CD4-positive, alpha-beta memory T cell (primary cell): ENCODE results near the gene XPO6. TPM values are rescaled to one million over a fixed set of nuclear protein-coding genes. Genes with fewer than 3 reads are reported as not detected.

ENCODE experiments used
- CTCF ChIA-PET: fragments of 350-600 bp; sonication (Branson Sonifier 250); formaldehyde crosslinking; loops from one replicate; lab custom pipeline; 2021; ENCODE audit warnings: inconsistent platforms; ENCODE audit not compliant: partially characterized antibody; lab: Charles Lee
- POLR2A ChIA-PET: fragments of 350-600 bp; sonication (Branson Sonifier 250); formaldehyde crosslinking; loops from one replicate; lab custom pipeline; 2021; ENCODE audit not compliant: partially characterized antibody; lab: Charles Lee
- DNase-seq, 5 donors: peaks; one replicate each; pipeline versions ENCODE4 v3.0.0 to v3.0.0-alpha.2; 2020 to 2022; ENCODE audit warnings: mixed read lengths in 1 of 5
- H3K27ac ChIP-seq: one replicate; pipeline ENCODE4 v1.7.0; 2013; ENCODE audit warnings: low read depth, low read length
- H3K27me3 ChIP-seq: 2 replicates; pipeline ENCODE4 v1.7.0; 2013; ENCODE audit warnings: mild to moderate bottlenecking, low read length, moderate library complexity; ENCODE audit not compliant: insufficient read depth
- H3K36me3 ChIP-seq: 2 replicates; pipeline ENCODE4 v1.7.0; 2013; ENCODE audit warnings: mild to moderate bottlenecking, low read length, moderate library complexity; ENCODE audit not compliant: insufficient read depth
- H3K4me1 ChIP-seq: 2 replicates; pipeline ENCODE4 v1.7.0; 2013; ENCODE audit warnings: mild to moderate bottlenecking, low read length, moderate library complexity; ENCODE audit not compliant: insufficient read depth
- H3K4me3 ChIP-seq, 2 donors: one replicate each; pipeline ENCODE4 v1.7.0; 2013; ENCODE audit warnings: low read length in 2 of 2, mild to moderate bottlenecking in 1 of 2
- H3K9me3 ChIP-seq, 2 donors: one replicate each; pipeline ENCODE4 v1.7.0; 2013; ENCODE audit warnings: low read length in 2 of 2, control low read depth in 1 of 2; ENCODE audit not compliant: control insufficient read depth in 1 of 2
- H3K27ac Mint-ChIP-seq, 7 donors: one replicate each; pipeline ENCODE4 v1.8.0; 2020 to 2021; ENCODE audit warnings: mixed read lengths in 7 of 7, mild to moderate bottlenecking in 6 of 7, inconsistent platforms in 3 of 7, moderate library complexity in 3 of 7
- H3K27me3 Mint-ChIP-seq, 2 donors: one replicate each; pipeline ENCODE4 v1.8.0; 2020 to 2021; ENCODE audit warnings: mixed read lengths in 2 of 2
- H3K36me3 Mint-ChIP-seq, 2 donors: one replicate each; pipeline ENCODE4 v1.8.0; 2020 to 2021; ENCODE audit warnings: mixed read lengths in 2 of 2, inconsistent platforms in 1 of 2, mild to moderate bottlenecking in 1 of 2
- H3K4me1 Mint-ChIP-seq, 4 donors: one replicate each; pipeline ENCODE4 v1.8.0; 2020 to 2021; ENCODE audit warnings: mixed read lengths in 4 of 4, mild to moderate bottlenecking in 1 of 4
- H3K4me3 Mint-ChIP-seq, 8 donors: one replicate each; pipeline ENCODE4 v1.8.0; 2020 to 2021; ENCODE audit warnings: mixed read lengths in 8 of 8, mild to moderate bottlenecking in 7 of 8, moderate library complexity in 6 of 8, inconsistent platforms in 3 of 8
- H3K9me3 Mint-ChIP-seq, 8 donors: one replicate each; pipeline ENCODE4 v1.8.0; 2020 to 2021; ENCODE audit warnings: mixed read lengths in 8 of 8, mild to moderate bottlenecking in 5 of 8, inconsistent platforms in 3 of 8, moderate library complexity in 1 of 8
- intact Hi-C: fragments of 100-400 bp; cut with micrococcal nuclease; formaldehyde crosslinking; loops from one replicate; pipeline ENCODE4 v1.15.1; 2023
- polyA plus RNA-seq, 2 donors: library from polyadenylated mRNA; unstranded; fragments of 300-500 nt; fragmentation: Illumina TruSeq; gene quantifications; one replicate each; pipeline ENCODE4 v1.2.3, GENCODE V29; 2021
- total RNA-seq, 2 experiments: library from RNA; stranded (reverse); gene quantifications; one replicate each; pipeline ENCODE4 v1.2.3, GENCODE V29; 2021

Gene XPO6
- total and polyA plus RNA-seq, 4 experiments from 2014 or later = 35.7 to 350 (median 219) TPM

DNA sequence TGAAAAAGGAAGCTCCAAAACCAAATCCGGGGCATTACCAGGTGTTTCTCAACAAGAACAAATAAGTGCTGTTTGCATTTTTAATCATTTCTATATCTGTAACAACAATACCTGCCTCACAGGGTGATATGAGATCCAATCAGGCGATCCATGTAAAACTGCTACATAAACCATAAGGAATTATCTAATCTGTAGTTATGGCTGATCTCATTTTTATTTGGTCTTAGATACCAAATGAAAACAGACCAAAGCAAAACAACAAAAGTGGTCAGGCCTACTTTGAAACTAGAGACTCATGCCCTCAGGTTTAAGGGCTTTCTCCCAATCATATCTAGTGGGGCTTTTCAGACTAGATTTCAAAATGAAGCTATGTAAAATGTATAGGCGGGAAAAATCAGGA lies 28.3 kb downstream of the XPO6 start:
- Histone ChIP-seq H3K4me3 (no peak overlapping the region), H3K27ac (no peak overlapping the region), H3K36me3 (no peaks in the 10 kb centered on the region), H3K9me3 (no peaks in the 10 kb centered on the region), H3K4me1 (peaks cover 94% of the 10 kb centered on the region), H3K27me3 (no peaks in the 10 kb centered on the region)
- peak overlapping the region in 3 of 8 donors; percentile 16 to 88 (median 73) for H3K4me3 Mint-ChIP-seq
- H3K4me1 Mint-ChIP-seq = peaks cover 73 to 97% (median 86%) of the 10 kb centered on the region in 4 donors
- peak overlapping the region; percentile 6 to 96 (median 91) for H3K27ac Mint-ChIP-seq
- DNase-seq = no peak
- ChIA-PET CTCF (interaction anchor here (1.0 to 4.0 kb wide), 4 partner anchors 9 to 44 kb away, joined by 3 to 12 read pairs (median 3); no protein-coding TSS in a partner anchor), POLR2A (interaction anchor here (1.3 to 12.7 kb wide), 3 partner anchors 8 to 26 kb away, joined by 3 to 229 read pairs (median 20); partner anchors contain the start of gene XPO6)
- peaks cover 29 to 44% of the 10 kb centered on the region in 2 donors for H3K36me3 Mint-ChIP-seq
- intact Hi-C loops = no loop called here
- H3K27me3 Mint-ChIP-seq = no peaks in the 10 kb centered on the region
- H3K9me3 Mint-ChIP-seq = no peaks in the 10 kb centered on the region

DNA sequence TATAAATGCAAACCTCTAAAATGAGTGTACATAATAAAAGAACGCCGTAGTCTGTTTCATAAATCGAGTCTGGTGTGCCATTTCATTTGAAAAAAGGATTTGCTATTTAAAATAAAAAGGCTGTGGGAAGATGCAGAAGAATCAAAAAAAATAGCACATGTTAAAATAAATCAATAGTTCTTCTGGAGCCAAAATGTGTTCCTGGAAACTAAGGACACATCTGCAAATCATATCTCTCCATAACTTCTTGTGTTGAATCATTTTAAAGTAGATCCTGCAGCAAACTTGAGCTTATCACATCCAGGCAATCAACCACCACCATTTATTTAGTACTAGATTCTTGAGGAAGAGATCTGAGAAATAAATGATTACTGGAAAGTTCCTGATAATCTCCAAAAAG lies 29.0 kb downstream of the XPO6 start:
- Histone ChIP-seq H3K9me3 (no peaks in the 10 kb centered on the region), H3K27me3 (no peaks in the 10 kb centered on the region), H3K4me3 (no peak overlapping the region), H3K36me3 (peaks cover 7% of the 10 kb centered on the region), H3K27ac (no peak overlapping the region), H3K4me1 (peaks cover 94% of the 10 kb centered on the region)
- Mint-ChIP-seq H3K27me3 (no peaks in the 10 kb centered on the region), H3K36me3 (peaks cover 35 to 50% of the 10 kb centered on the region in 2 donors), H3K4me3 (peak overlapping the region in 6 of 8 donors; percentile 0 to 88 (median 37)), H3K9me3 (no peaks in the 10 kb centered on the region), H3K4me1 (peaks cover 70 to 97% (median 86%) of the 10 kb centered on the region in 4 donors), H3K27ac (peak overlapping the region; percentile 6 to 96 (median 91))
- DNase-seq = no peak
- CTCF ChIA-PET = interaction anchor here (1.0 to 4.0 kb wide), 4 partner anchors 10 to 44 kb away, joined by 3 to 12 read pairs (median 3); no protein-coding TSS in a partner anchor
- POLR2A ChIA-PET = interaction anchor here (0.6 to 3.2 kb wide), 4 partner anchors 9 to 35 kb away, joined by 3 to 20 read pairs (median 3); partner anchors contain the start of gene XPO6
- intact Hi-C loops = loop anchor here (1.0 kb wide), 1 partner anchor 14 kb away; no protein-coding TSS in a partner anchor

DNA sequence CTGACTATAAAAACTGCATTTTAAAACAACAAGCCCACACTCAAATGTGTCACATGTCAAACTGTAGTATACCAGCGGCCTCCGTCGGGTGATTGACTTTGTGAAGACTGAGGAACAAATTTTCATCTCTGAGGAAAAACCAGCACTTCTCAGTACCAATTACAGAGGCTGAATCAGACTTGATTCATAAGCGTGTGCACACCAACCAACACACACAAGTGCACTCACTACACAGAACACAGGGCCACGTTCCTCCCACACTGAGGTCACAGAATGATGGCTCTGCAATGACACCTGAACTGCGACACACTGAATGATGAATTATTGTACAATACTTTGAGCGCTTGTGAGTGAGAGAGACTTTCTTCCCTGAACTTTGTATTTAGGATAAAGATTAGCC lies 29.6 kb downstream of the XPO6 start:
- Histone ChIP-seq H3K27ac (no peak overlapping the region), H3K27me3 (no peaks in the 10 kb centered on the region), H3K9me3 (no peaks in the 10 kb centered on the region), H3K36me3 (peaks cover 13% of the 10 kb centered on the region), H3K4me1 (peaks cover 88% of the 10 kb centered on the region), H3K4me3 (no peak overlapping the region)
- Mint-ChIP-seq H3K36me3 (peaks cover 42 to 55% of the 10 kb centered on the region in 2 donors), H3K4me3 (peak overlapping the region; percentile 50 to 88 (median 70)), H3K27ac (peak overlapping the region; percentile 79 to 96 (median 94)), H3K9me3 (no peaks in the 10 kb centered on the region), H3K4me1 (peaks cover 68 to 96% (median 84%) of the 10 kb centered on the region in 4 donors), H3K27me3 (no peaks in the 10 kb centered on the region)
- POLR2A ChIA-PET = interaction anchor here (0.6 to 3.2 kb wide), 6 partner anchors 12 to 31 kb away, joined by 3 to 20 read pairs (median 4); partner anchors contain the start of gene XPO6
- intact Hi-C loops = loop anchor here (1.0 kb wide), 1 partner anchor 13 kb away; no protein-coding TSS in a partner anchor
- DNase-seq = peak in 2 of 5 donors; percentile 18 to 58
- CTCF ChIA-PET = interaction anchor here (1.0 to 1.6 kb wide), 3 partner anchors 10 to 36 kb away, joined by 3 to 5 read pairs (median 3); no protein-coding TSS in a partner anchor

DNA sequence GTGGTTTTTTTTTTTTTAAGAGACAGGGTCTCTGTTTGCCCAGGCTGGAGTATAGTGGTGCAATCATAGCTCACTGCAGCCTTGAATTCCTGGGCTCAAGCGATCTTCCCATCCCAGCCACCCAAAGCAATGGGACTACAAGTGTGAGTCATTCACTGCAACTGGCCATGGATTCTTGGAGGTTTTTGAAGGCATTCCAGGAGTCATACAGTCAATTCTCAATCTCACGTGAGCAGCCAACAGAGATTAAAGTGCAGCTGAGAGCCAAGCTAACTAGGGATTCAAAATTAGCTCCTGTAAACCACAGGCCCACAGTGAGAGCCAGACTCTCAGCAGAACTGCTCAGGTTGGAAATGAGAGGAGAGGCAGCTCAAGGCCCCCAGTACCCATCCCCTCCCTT lies 30.2 kb downstream of the XPO6 start:
- Histone ChIP-seq H3K36me3 (peaks cover 17% of the 10 kb centered on the region), H3K4me1 (peaks cover 82% of the 10 kb centered on the region), H3K27me3 (no peaks in the 10 kb centered on the region), H3K9me3 (no peaks in the 10 kb centered on the region), H3K4me3 (no peak overlapping the region), H3K27ac (peak overlapping the region; percentile 38)
- peak overlapping the region; percentile 79 to 96 (median 94) for H3K27ac Mint-ChIP-seq
- intact Hi-C loops = no loop called here
- ChIA-PET POLR2A (interaction anchor here (0.8 to 3.2 kb wide), 7 partner anchors 11 to 42 kb away, joined by 3 to 20 read pairs (median 3); no protein-coding TSS in a partner anchor), CTCF (interaction anchor here (0.8 to 1.4 kb wide), 5 partner anchors 11 to 39 kb away, joined by 3 to 10 read pairs (median 5); no protein-coding TSS in a partner anchor)
- peaks cover 47 to 58% of the 10 kb centered on the region in 2 donors for H3K36me3 Mint-ChIP-seq
- DNase-seq = no peak
- peak overlapping the region in 7 of 8 donors; percentile 55 to 88 (median 72) for H3K4me3 Mint-ChIP-seq
- no peaks in the 10 kb centered on the region for H3K9me3 Mint-ChIP-seq
- H3K4me1 Mint-ChIP-seq = peaks cover 66 to 94% (median 80%) of the 10 kb centered on the region in 4 donors
- H3K27me3 Mint-ChIP-seq = no peaks in the 10 kb centered on the region

DNA sequence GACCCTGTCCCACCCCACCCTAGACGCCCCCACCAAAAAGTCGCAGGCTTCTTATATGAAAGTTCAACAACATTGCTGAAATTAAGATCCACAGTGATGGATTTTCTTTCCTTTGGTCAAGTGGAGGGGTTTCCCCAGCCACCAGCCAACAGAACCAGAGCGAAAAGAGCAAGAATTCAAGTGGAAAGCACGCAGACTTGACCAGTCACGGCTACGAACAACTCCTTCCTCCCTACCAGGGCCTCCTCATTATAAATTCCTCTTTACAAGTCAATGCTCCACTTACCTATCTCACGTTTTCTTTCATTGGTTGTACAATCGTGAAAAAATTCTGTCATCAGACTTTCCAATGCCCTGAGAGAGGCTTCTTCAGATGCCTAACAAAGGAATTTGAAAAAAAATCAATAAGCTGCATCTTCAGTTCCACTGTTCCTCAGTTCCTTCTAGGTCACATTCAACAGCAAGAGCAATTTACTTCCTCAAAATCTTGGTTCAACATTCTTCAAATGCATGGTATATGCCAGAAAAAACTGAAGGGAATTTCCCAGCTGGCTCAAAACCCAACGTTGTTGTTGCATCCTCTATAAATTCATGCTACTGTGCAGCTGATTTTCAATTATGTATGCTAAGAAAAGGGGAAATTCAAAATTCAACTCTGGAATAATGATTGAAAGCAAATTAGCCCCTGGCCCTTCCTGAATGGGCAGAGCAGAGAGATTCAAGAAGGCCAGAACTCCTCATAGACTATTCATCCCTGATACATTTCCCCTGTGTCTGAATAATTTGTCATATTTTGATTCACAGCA lies 30.9 kb downstream of the XPO6 start:
- peak overlapping the region; percentile 38 for H3K27ac ChIP-seq
- H3K36me3 ChIP-seq = peaks cover 18% of the 10 kb centered on the region
- H3K27me3 ChIP-seq = no peaks in the 10 kb centered on the region
- peaks cover 64 to 87% (median 76%) of the 10 kb centered on the region in 4 donors for H3K4me1 Mint-ChIP-seq
- no peaks in the 10 kb centered on the region for H3K27me3 Mint-ChIP-seq
- POLR2A ChIA-PET = interaction anchor here (0.9 to 3.2 kb wide), 6 partner anchors 10 to 42 kb away, joined by 3 to 20 read pairs (median 4); no protein-coding TSS in a partner anchor
- H3K4me3 ChIP-seq = no peak overlapping the region
- H3K9me3 Mint-ChIP-seq = no peaks in the 10 kb centered on the region
- peaks cover 76% of the 10 kb centered on the region for H3K4me1 ChIP-seq
- peak overlapping the region; percentile 79 to 96 (median 94) for H3K27ac Mint-ChIP-seq
- peaks cover 51 to 62% of the 10 kb centered on the region in 2 donors for H3K36me3 Mint-ChIP-seq
- CTCF ChIA-PET = interaction anchor here (0.8 to 1.4 kb wide), 5 partner anchors 10 to 38 kb away, joined by 3 to 10 read pairs (median 5); no protein-coding TSS in a partner anchor
- no peaks in the 10 kb centered on the region for H3K9me3 ChIP-seq
- DNase-seq = no peak
- H3K4me3 Mint-ChIP-seq = peak overlapping the region in 7 of 8 donors; percentile 26 to 76 (median 67)
- intact Hi-C loops = no loop called here

DNA sequence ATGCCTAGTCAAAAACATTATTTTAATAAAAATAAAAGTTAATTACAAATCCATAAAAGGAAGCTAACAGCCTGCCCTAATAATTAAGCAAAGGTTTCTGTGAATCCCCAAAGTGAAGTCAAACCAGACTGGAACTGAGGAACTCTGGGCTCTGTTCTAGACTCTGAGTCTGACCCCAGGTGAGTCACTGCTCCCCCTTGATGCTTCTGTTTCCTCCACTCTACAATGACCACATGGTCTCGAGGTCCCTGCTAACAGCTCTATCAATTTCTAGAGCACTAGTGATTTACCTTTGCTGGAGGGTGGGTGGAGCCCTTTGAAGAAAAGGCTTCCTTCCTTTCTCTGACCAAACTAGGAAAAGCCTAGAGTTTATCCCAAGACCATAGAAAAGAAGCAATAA lies 32.4 kb downstream of the XPO6 start:
- Mint-ChIP-seq H3K9me3 (no peaks in the 10 kb centered on the region), H3K27me3 (no peaks in the 10 kb centered on the region), H3K27ac (peak overlapping the region; percentile 75 to 96 (median 83)), H3K4me3 (peak overlapping the region in 4 of 8 donors; percentile 1 to 63 (median 26)), H3K4me1 (peaks cover 64 to 88% (median 77%) of the 10 kb centered on the region in 4 donors), H3K36me3 (peaks cover 60 to 77% of the 10 kb centered on the region in 2 donors)
- ChIA-PET POLR2A (interaction anchor here (0.6 to 5.7 kb wide), 5 partner anchors 8 to 396 kb away, joined by 3 to 42 read pairs (median 4); partner anchors contain the start of gene XPO6), CTCF (interaction anchor here (0.6 to 3.1 kb wide), 6 partner anchors 9 to 139 kb away, joined by 3 to 24 read pairs (median 4); no protein-coding TSS in a partner anchor)
- Histone ChIP-seq H3K36me3 (peaks cover 32% of the 10 kb centered on the region), H3K27me3 (no peaks in the 10 kb centered on the region), H3K4me1 (peaks cover 79% of the 10 kb centered on the region), H3K9me3 (no peaks in the 10 kb centered on the region), H3K27ac (no peak overlapping the region), H3K4me3 (no peak overlapping the region)
- intact Hi-C loops = no loop called here
- DNase-seq = peak in 1 of 5 donors; percentile 61
